CD4-positive, alpha-beta T cell treated with Interleukin-4 for 1 hour (primary cell): ENCODE results near the gene POU2AF1.
A peak's percentile ranks its signal among the peaks of the same experiment; 100 is the strongest.

Source experiments
- DNase-seq, 2 donors: peaks; one replicate each; pipeline ENCODE4 v3.0.0-alpha.2; 2020 to 2022

The POU2AF1 gene, protein sequence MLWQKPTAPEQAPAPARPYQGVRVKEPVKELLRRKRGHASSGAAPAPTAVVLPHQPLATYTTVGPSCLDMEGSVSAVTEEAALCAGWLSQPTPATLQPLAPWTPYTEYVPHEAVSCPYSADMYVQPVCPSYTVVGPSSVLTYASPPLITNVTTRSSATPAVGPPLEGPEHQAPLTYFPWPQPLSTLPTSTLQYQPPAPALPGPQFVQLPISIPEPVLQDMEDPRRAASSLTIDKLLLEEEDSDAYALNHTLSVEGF

GRCh38 chr11:111378861-111379601 lies at the start of gene POU2AF1:
TSS of gene POU2AF1 (minus strand) at chr11:111379275. CDS start at chr11:111379177, 98 bp downstream.
- DNase-seq, result peak; percentile 70 to 81

- DNase-seq, result no peak
Observed at GRCh38 chr11:111428113-111428876, 49.2 kb upstream of the POU2AF1 start.

GRCh38 chr11:111427471-111427912 lies 48.4 kb upstream of the POU2AF1 start:
- no peak for DNase-seq

DNA sequence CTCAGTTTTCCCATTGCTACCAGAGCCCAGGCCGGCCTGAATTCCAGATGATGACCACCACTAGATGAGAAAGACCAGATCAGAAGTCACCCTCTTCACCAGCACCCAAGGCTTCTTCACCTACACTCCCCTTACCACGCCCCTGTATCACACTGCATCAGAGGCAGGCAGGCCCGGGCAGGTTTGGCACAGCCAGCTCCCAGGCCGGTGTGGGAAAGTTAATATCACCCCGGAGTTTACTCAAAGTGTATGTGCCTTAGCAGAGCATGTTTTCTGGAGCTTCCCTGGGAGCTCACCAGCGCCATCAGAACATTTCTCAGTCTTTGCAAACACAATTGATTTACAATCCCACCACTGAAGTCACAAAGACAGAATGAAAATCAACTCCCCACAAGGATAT lies 47.5 kb upstream of the POU2AF1 start:
- no peak for DNase-seq

GRCh38 chr11:111423250-111423615 lies 44.2 kb upstream of the POU2AF1 start:
- no peak for DNase-seq

DNA sequence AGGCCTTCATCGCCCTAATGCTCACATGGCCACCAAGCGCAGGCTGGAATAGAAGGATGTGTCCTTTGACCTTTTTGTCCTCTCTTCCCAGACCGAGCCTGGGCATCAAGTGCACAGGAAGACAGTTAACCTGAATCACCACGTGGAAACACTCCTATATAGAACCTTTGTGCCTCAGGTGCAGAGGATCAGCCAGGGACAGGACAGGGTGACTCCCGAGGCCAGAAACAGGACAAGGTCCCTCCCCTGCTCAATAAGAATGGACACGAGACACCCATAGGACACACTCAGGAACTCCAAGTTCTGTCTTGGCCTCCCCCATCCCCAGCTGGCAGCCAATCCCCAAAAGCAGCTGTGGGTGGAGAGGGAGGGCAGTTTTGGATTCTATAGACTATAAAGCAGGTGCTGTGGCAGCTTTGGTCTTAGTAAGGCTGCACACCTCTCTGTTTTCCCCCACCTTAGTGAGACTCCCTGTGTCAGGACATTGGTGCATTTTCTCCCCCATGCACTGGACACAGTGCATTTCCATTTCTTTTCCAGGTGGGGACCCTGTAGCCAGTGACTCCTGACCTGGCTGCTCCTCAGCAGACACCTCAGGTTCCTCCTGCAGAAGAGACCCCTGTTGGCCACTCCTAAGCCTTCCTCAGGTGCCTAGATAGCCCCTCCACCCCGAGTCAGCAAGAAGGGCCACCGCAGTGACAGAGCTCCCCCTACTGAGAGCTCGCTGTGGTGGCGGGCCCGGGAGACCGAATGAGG lies 43.6 kb upstream of the POU2AF1 start:
- DNase-seq, result peak; percentile 29 to 60

DNA sequence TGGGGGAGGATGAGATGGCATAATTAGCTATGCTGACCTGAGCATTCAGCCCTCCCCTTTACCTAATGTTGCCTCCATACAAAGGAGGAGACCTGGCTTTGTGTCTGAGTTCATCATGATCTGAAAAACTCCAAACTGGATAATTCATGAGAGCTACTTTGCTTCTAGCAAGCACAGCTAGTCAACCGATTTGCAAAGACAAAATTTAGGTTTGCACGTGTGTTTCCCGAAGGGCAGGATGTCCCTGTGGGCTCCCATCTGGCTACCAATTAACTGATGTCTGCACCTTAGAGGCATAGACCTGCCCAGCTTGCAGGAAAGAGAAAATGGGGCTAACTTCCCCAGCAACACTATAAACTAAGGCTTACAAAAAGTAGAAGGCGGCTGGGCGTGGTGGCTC lies 42.2 kb upstream of the POU2AF1 start:
- no peak for DNase-seq

- no peak for DNase-seq
Observed at GRCh38 chr11:111419641-111420327, 40.7 kb upstream of the POU2AF1 start.

- DNase-seq, result no peak
Observed at GRCh38 chr11:111419181-111419580, 40.1 kb upstream of the POU2AF1 start.

- DNase-seq, result no peak
Observed at GRCh38 chr11:111418436-111418787, 39.3 kb upstream of the POU2AF1 start.

DNA sequence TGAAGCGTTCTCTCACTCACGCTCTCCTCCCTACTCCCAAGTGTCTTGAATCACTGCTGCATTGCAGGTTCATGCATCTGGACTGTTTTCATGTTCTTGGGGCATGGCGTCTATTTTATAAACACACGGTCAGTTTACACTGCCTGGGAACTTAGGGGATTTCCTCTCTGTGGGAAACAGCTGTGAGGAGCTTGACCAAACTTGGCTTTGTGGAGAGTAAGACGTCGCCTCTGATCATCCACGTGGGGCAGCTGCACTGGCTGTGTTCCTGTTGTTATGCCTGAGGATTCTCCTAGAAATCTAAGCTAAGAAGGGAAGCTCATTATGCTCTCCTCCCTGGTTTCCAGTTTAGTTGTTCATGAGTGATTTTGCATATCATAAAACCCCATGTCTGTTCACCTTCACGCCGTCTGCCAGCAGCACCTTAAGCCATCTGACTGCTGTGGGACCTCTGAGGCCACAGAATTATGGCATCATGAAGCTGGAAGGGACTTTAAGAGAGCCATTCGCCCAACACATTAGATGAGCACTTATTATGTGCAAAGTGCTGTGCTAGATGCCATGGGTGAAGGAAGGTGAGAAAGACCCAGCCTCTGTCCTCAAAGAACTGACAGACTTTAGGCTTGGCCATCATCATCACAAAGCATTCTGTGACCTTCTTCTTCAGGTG lies 38.8 kb upstream of the POU2AF1 start:
- peak in 1 of 2 donors; percentile 48 for DNase-seq

- peak in 1 of 2 donors; percentile 70 for DNase-seq
Observed at GRCh38 chr11:111417011-111417765, 38.1 kb upstream of the POU2AF1 start.

GRCh38 chr11:111416231-111416960 lies 37.3 kb upstream of the POU2AF1 start:
- DNase-seq, result no peak

- no peak for DNase-seq
Observed at GRCh38 chr11:111414936-111415335, 35.9 kb upstream of the POU2AF1 start.

DNA sequence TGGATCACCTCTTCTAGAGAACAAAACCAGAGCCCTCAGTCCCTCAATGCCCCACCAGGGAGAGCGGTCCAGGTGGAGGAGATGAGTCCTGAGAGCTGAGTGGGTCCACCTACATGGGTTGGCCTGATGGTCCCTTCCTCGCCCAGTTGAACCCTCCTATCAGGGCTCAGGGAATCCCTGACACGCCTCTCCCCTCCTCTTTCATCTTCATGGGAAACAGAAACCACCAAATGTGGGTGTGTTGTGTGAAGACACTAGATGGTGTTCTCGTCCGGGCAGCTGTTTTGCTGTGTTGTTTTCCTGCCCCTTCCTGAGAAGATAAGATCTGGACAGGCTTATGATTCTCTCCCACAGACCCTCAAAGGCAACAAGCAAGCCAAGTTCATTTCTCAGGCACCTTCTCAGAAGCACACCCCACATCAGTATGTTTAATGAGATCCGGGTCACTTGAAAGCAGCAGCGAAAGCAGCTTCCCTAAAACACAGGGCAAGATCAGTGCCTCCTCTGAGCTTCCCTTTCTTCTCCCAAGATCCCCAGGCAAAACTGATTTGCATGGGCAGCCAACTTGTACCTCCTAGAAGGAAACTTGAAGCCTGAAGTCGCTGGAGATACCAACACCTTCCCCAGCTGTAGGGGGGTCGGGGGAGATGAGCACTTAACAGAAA lies 35.3 kb upstream of the POU2AF1 start:
- DNase-seq, result peak in 1 of 2 donors; percentile 8

DNA sequence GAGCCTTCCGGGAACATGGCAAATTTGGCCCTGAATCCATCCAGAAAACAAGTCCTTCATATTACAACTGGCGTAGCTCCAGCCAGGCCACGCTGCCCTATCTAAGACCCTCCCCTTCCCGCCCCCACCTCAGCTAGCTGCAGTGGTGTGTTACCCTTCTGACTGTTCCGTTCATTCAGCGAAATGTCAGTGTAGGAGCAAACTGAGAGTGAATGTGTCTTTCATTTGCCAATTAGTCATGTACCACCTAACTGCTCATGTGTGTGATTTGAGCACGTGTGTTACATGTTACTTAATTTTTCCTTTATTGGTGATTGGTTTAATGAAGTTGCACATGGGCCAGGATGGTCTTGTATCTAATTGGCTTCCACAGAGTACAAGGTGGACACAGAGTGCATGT lies 34.8 kb upstream of the POU2AF1 start:
- DNase-seq, result no peak

- DNase-seq, result no peak
Observed at GRCh38 chr11:111412293-111412692, 33.2 kb upstream of the POU2AF1 start.

GRCh38 chr11:111411456-111411855 lies 32.4 kb upstream of the POU2AF1 start:
- no peak for DNase-seq

DNA sequence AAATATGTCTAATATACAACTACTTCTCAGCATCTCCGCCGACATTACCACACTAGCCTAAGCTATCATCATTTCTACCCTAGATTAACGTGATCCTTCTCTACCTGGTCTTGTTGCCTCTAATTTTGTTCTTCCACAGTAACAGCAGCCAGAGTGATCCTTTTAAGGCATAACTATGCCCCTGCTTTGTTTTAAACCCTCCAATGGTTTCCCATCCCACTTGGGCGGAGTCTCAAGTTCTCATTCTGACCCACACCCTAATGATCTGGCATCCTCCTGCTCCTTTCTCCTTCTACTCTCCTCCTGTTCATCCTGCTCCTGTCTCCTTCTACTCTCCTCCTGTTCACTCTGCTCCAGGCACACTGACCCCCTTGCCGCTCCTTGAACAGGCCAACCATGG lies 31.9 kb upstream of the POU2AF1 start:
- DNase-seq, result no peak

GRCh38 chr11:111409915-111410314 lies 30.8 kb upstream of the POU2AF1 start:
- DNase-seq, result no peak
